Activated naive CD4-positive, alpha-beta T cell treated with Interleukin-2 at 50 U/mL for 16 hours (primary cell): ENCODE data around the gene CFAP58.

Experiments used
- DNase-seq: peaks from one replicate; pipeline ENCODE4 v3.0.0-alpha.2; 2020

CFAP58 gene

GRCh38 chr10:104353325-104354048, at the start of gene CFAP58:
TSS of gene CFAP58 (plus strand) at chr10:104353833. CDS start at chr10:104353898, 65 bp downstream.
- peak; percentile 88 for DNase-seq

- DNase-seq: no peak
These were observed 49.3 kb upstream of the CFAP58 start for GRCh38 chr10:104304356-104304745.

GRCh38 chr10:104304927-104305326, 48.7 kb upstream of the CFAP58 start:
- no peak for DNase-seq

GRCh38 chr10:104306897-104307296, 46.7 kb upstream of the CFAP58 start:
- DNase-seq: no peak

GRCh38 chr10:104307576-104308438, 45.8 kb upstream of the CFAP58 start:
- no peak for DNase-seq

GRCh38 chr10:104308439-104308903, 45.2 kb upstream of the CFAP58 start:
- DNase-seq: peak; percentile 22

- DNase-seq: no peak
These were observed 43.4 kb upstream of the CFAP58 start for GRCh38 chr10:104309980-104310978.

GRCh38 chr10:104311184-104311720, 42.4 kb upstream of the CFAP58 start:
- DNase-seq: no peak

GRCh38 chr10:104314591-104315485, 38.8 kb upstream of the CFAP58 start:
- DNase-seq: no peak

- no peak for DNase-seq
These were observed 38.1 kb upstream of the CFAP58 start for GRCh38 chr10:104315486-104315921.

GRCh38 chr10:104316321-104317099, 37.1 kb upstream of the CFAP58 start:
- no peak for DNase-seq

- no peak for DNase-seq
These were observed 36.3 kb upstream of the CFAP58 start for GRCh38 chr10:104317269-104317710.

GRCh38 chr10:104317726-104318299, 35.8 kb upstream of the CFAP58 start:
- no peak for DNase-seq

- no peak for DNase-seq
These were observed 35.3 kb upstream of the CFAP58 start for GRCh38 chr10:104318326-104318725.

- no peak for DNase-seq
These were observed 34.6 kb upstream of the CFAP58 start for GRCh38 chr10:104318810-104319741.

- no peak for DNase-seq
These were observed 32.4 kb upstream of the CFAP58 start for GRCh38 chr10:104321226-104321625.

- no peak for DNase-seq
These were observed 31.8 kb upstream of the CFAP58 start for GRCh38 chr10:104321725-104322415.

GRCh38 chr10:104322416-104322782, 31.2 kb upstream of the CFAP58 start:
- DNase-seq: peak; percentile 27
